ENCODE data around the gene ZNF644.

The ZNF644 gene

GRCh38 chr1:90926971-90927370 lies 94.9 kb downstream of the ZNF644 start:
- Mint-ChIP-seq H3K4me1 (peaks cover 17% of the 10 kb centered on the region), H3K9me3 (peaks cover 10% of the 10 kb centered on the region), H3K36me3 (ENCODE audit: low read depth) (peaks cover 58% of the 10 kb centered on the region), H3K4me3 (no peak overlapping the region), H3K27ac (no peak overlapping the region), H3K27me3 (ENCODE audit: low read depth, poor library complexity) (no peaks in the 10 kb centered on the region)
- DNase-seq, result no peak
- no peak for TF ChIP-seq CTCF (IDR thresholded peaks at IDR 0.05)

- peaks cover 10% of the 10 kb centered on the region for H3K9me3 Mint-ChIP-seq
- TF ChIP-seq CTCF (IDR thresholded peaks at IDR 0.05), result no peak
- DNase-seq, result no peak
- no peaks in the 10 kb centered on the region for H3K27me3 Mint-ChIP-seq (ENCODE audit: low read depth, poor library complexity)
- no peak overlapping the region for H3K4me3 Mint-ChIP-seq
- H3K4me1 Mint-ChIP-seq, result peaks cover 17% of the 10 kb centered on the region
- peaks cover 52% of the 10 kb centered on the region for H3K36me3 Mint-ChIP-seq (ENCODE audit: low read depth)
- peak overlapping the region; percentile 15 for H3K27ac Mint-ChIP-seq
Measured at GRCh38 chr1:90925928-90926869, 95.6 kb downstream of the ZNF644 start.

GRCh38 chr1:90924982-90925381 lies 96.9 kb downstream of the ZNF644 start:
- DNase-seq, result no peak
- no peak for TF ChIP-seq CTCF (IDR thresholded peaks at IDR 0.05)
- H3K9me3 Mint-ChIP-seq, result peaks cover 10% of the 10 kb centered on the region
- no peak overlapping the region for H3K4me3 Mint-ChIP-seq
- H3K27ac Mint-ChIP-seq, result no peak overlapping the region
- H3K27me3 Mint-ChIP-seq (ENCODE audit: low read depth, poor library complexity), result no peaks in the 10 kb centered on the region
- peaks cover 17% of the 10 kb centered on the region for H3K4me1 Mint-ChIP-seq
- peaks cover 41% of the 10 kb centered on the region for H3K36me3 Mint-ChIP-seq (ENCODE audit: low read depth)

- Mint-ChIP-seq H3K36me3 (ENCODE audit: low read depth) (peaks cover 26% of the 10 kb centered on the region), H3K27me3 (ENCODE audit: low read depth, poor library complexity) (no peaks in the 10 kb centered on the region), H3K4me3 (no peak overlapping the region), H3K27ac (peak overlapping the region; percentile 27), H3K4me1 (peaks cover 17% of the 10 kb centered on the region), H3K9me3 (no peaks in the 10 kb centered on the region)
- no peak for DNase-seq
- no peak for TF ChIP-seq CTCF (IDR thresholded peaks at IDR 0.05)
Measured at GRCh38 chr1:90922996-90923395, 98.8 kb downstream of the ZNF644 start.

- H3K36me3 Mint-ChIP-seq (ENCODE audit: low read depth), result peaks cover 23% of the 10 kb centered on the region
- peaks cover 17% of the 10 kb centered on the region for H3K4me1 Mint-ChIP-seq
- TF ChIP-seq CTCF (IDR thresholded peaks at IDR 0.05), result no peak
- no peaks in the 10 kb centered on the region for H3K9me3 Mint-ChIP-seq
- no peak for DNase-seq
- no peak overlapping the region for H3K4me3 Mint-ChIP-seq
- H3K27me3 Mint-ChIP-seq (ENCODE audit: low read depth, poor library complexity), result no peaks in the 10 kb centered on the region
- no peak overlapping the region for H3K27ac Mint-ChIP-seq
Measured at GRCh38 chr1:90922202-90922601, 99.6 kb downstream of the ZNF644 start.

GRCh38 chr1:90919900-90920299 lies 101.9 kb downstream of the ZNF644 start:
- H3K27ac Mint-ChIP-seq, result no peak overlapping the region
- peaks cover 3% of the 10 kb centered on the region for H3K4me1 Mint-ChIP-seq
- H3K4me3 Mint-ChIP-seq, result no peak overlapping the region
- H3K27me3 Mint-ChIP-seq (ENCODE audit: low read depth, poor library complexity), result no peaks in the 10 kb centered on the region
- DNase-seq, result no peak
- H3K36me3 Mint-ChIP-seq (ENCODE audit: low read depth), result peaks cover 29% of the 10 kb centered on the region
- no peak for TF ChIP-seq CTCF (IDR thresholded peaks at IDR 0.05)
- no peaks in the 10 kb centered on the region for H3K9me3 Mint-ChIP-seq
